ACHN (cell line): ENCODE measurements around the gene SMYD2.

Experiments
- DNase-seq: peaks from one replicate; pipeline ENCODE4 v3.0.0-alpha.2; 2015
- in situ Hi-C: cut with HindIII; loops from 2 replicates; pipeline ENCODE4 v1.10.0; 2017; ENCODE audit warnings: low sequenced_read_pairs, low pct_ligation_motif_present, low pct_unique_long_range_greater_than_20kb

Gene SMYD2

GRCh38 chr1:214377485-214377884, 96.5 kb downstream of the SMYD2 start:
- in situ Hi-C loops: no loop called here
- no peak for DNase-seq

GRCh38 chr1:214377886-214378285, 96.9 kb downstream of the SMYD2 start:
- DNase-seq: no peak
- in situ Hi-C loops: no loop called here

GRCh38 chr1:214378492-214378891, 97.5 kb downstream of the SMYD2 start:
- in situ Hi-C loops: no loop called here
- DNase-seq: no peak

GRCh38 chr1:214379236-214379970, 98.4 kb downstream of the SMYD2 start:
- in situ Hi-C loops: no loop called here
- no peak for DNase-seq

- in situ Hi-C loops: no loop called here
- DNase-seq: no peak
These were observed 99.4 kb downstream of the SMYD2 start for GRCh38 chr1:214380396-214380795.

- DNase-seq: no peak
- in situ Hi-C loops: no loop called here
These were observed 100.2 kb downstream of the SMYD2 start for GRCh38 chr1:214380986-214381695.

GRCh38 chr1:214383381-214384372, 102.7 kb downstream of the SMYD2 start:
- in situ Hi-C loops: no loop called here
- DNase-seq: no peak

- no peak for DNase-seq
- in situ Hi-C loops: no loop called here
These were observed 103.6 kb downstream of the SMYD2 start for GRCh38 chr1:214384373-214385079.

GRCh38 chr1:214385428-214385827, 104.5 kb downstream of the SMYD2 start:
- no peak for DNase-seq
- in situ Hi-C loops: no loop called here

- no peak for DNase-seq
- in situ Hi-C loops: no loop called here
These were observed 105.4 kb downstream of the SMYD2 start for GRCh38 chr1:214386333-214386732.
